OCI-M1 (cell line): ENCODE measurements around the gene LRRN4.
A peak's percentile ranks its signal among the peaks of the same experiment; 100 is the strongest.

Experiments
- DNase-seq: peaks from one replicate; lab custom pipeline; 2025; lab: John Stamatoyannopoulos, UW

The LRRN4 gene

GRCh38 chr20:6053776-6054688 lies at the start of gene LRRN4:
TSS of gene LRRN4 (minus strand) at chr20:6054060. CDS start at chr20:6052799, 1,261 bp downstream.
- DNase-seq = no peak

GRCh38 chr20:6103301-6103700 lies 49.4 kb upstream of the LRRN4 start:
- DNase-seq = no peak

GRCh38 chr20:6101346-6101745 lies 47.5 kb upstream of the LRRN4 start:
- no peak for DNase-seq

GRCh38 chr20:6100246-6100645 lies 46.4 kb upstream of the LRRN4 start:
- DNase-seq = no peak

GRCh38 chr20:6099819-6100218 lies 46.0 kb upstream of the LRRN4 start:
- DNase-seq = no peak

GRCh38 chr20:6095409-6095808 lies 41.5 kb upstream of the LRRN4 start:
- DNase-seq = no peak

GRCh38 chr20:6094565-6094964 lies 40.7 kb upstream of the LRRN4 start:
- no peak for DNase-seq

GRCh38 chr20:6094063-6094462 lies 40.2 kb upstream of the LRRN4 start:
- no peak for DNase-seq

GRCh38 chr20:6091661-6092060 lies 37.8 kb upstream of the LRRN4 start:
- DNase-seq = no peak

GRCh38 chr20:6086868-6087267 lies 33.0 kb upstream of the LRRN4 start:
- DNase-seq = no peak

- no peak for DNase-seq
Observed at GRCh38 chr20:6083926-6084325, 30.1 kb upstream of the LRRN4 start.

- DNase-seq = no peak
Observed at GRCh38 chr20:6081236-6081635, 27.4 kb upstream of the LRRN4 start.

- no peak for DNase-seq
Observed at GRCh38 chr20:6079016-6079415, 25.2 kb upstream of the LRRN4 start.

- peak; percentile 86 for DNase-seq
Observed at GRCh38 chr20:6075428-6076219, 21.8 kb upstream of the LRRN4 start.

- no peak for DNase-seq
Observed at GRCh38 chr20:6074784-6075183, 20.9 kb upstream of the LRRN4 start.

- peak; percentile 76 for DNase-seq
Observed at GRCh38 chr20:6074145-6074561, 20.3 kb upstream of the LRRN4 start.

GRCh38 chr20:6070829-6071695 lies 17.2 kb upstream of the LRRN4 start:
- DNase-seq = no peak

GRCh38 chr20:6069669-6070068 lies 15.8 kb upstream of the LRRN4 start:
- no peak for DNase-seq

- no peak for DNase-seq
Observed at GRCh38 chr20:6067763-6068318, 14.0 kb upstream of the LRRN4 start.

GRCh38 chr20:6066582-6066981 lies 12.7 kb upstream of the LRRN4 start:
- DNase-seq = no peak

GRCh38 chr20:6061544-6061943 lies 7.7 kb upstream of the LRRN4 start:
- DNase-seq = no peak

GRCh38 chr20:6060213-6060612 lies 6.4 kb upstream of the LRRN4 start:
- DNase-seq = no peak
